ENCODE data around the gene TUBGCP2.

The TUBGCP2 gene

DNA sequence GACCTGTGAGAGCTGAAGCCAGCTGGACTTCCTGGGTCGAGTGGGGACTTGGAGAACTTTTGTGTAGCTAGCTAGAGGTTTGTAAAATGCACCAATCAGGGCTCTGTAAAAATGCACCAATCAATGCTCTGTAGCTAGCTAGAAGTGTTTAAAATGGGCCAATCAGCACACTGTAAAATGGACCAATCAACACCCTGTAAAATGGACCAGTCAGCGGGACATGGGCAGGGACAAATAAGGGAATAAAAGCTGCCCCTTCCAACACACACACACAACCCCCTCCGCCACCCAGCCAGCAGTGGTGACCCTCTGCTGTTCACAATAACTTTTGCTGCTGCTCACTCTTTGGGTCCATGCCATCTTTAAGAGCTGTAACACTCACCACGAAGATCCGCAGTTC lies 7.2 kb upstream of the TUBGCP2 start:
- peaks cover 20% of the 10 kb centered on the region for H3K36me3 ChIP-seq (ENCODE audit: control insufficient read depth, low read length)
- H3K4me1 ChIP-seq (ENCODE audit: control insufficient read depth, low read length), result peaks cover 10% of the 10 kb centered on the region
- no peaks in the 10 kb centered on the region for H3F3A ChIP-seq (ENCODE audit: control insufficient read depth, insufficient read depth)
- H3K4me2 ChIP-seq (ENCODE audit: low read length), result no peak overlapping the region
- TF ChIP-seq, protein P1, sequence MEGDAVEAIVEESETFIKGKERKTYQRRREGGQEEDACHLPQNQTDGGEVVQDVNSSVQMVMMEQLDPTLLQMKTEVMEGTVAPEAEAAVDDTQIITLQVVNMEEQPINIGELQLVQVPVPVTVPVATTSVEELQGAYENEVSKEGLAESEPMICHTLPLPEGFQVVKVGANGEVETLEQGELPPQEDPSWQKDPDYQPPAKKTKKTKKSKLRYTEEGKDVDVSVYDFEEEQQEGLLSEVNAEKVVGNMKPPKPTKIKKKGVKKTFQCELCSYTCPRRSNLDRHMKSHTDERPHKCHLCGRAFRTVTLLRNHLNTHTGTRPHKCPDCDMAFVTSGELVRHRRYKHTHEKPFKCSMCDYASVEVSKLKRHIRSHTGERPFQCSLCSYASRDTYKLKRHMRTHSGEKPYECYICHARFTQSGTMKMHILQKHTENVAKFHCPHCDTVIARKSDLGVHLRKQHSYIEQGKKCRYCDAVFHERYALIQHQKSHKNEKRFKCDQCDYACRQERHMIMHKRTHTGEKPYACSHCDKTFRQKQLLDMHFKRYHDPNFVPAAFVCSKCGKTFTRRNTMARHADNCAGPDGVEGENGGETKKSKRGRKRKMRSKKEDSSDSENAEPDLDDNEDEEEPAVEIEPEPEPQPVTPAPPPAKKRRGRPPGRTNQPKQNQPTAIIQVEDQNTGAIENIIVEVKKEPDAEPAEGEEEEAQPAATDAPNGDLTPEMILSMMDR (IDR thresholded peaks at IDR 0.05; ENCODE audit: low read depth, low read length, poor library complexity, severe bottlenecking), result no peak
- no peak for TF ChIP-seq EZH2phosphoT487 (IDR thresholded peaks at IDR 0.05; ENCODE audit: borderline replicate concordance, low read length)
- no peak overlapping the region for H3K4me3 ChIP-seq (ENCODE audit: low read length)
- no peaks in the 10 kb centered on the region for H3K9me2 ChIP-seq (replicated peaks; ENCODE audit: control insufficient read depth, low read length)
- no peak overlapping the region for H3K27ac ChIP-seq (ENCODE audit: low read depth, low read length)
- H3K79me2 ChIP-seq (ENCODE audit: control insufficient read depth, low read length), result no peaks in the 10 kb centered on the region
- H3K9me3 ChIP-seq (ENCODE audit: control insufficient read depth, insufficient read depth, low read length), result peaks cover 2% of the 10 kb centered on the region; the same call in 1 of the 2 replicates
- no peaks in the 10 kb centered on the region for H3K27me3 ChIP-seq (ENCODE audit: control insufficient read depth, low read length)
- no peaks in the 10 kb centered on the region for H4K20me1 ChIP-seq (ENCODE audit: control insufficient read depth, insufficient read depth, low read depth, low read length)

DNA sequence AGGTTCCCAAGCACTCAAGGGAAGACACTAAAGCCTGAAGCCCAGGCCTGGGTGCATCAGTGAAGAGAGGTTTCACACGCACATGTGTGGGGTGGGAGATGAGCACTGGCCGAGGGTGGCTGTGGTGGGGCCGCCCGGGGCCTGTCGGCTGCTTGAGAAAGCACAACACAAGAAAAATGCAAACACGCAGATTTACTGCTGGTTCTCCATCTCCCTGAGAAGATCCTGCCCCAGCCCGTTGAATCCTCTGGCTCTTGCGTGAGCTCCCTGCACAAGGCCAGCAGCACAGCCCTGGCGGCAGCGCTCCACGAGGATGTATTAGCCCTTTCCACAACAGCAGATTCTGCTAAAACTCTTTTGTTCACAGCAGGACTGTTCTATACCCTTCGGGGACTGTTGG lies 6.2 kb upstream of the TUBGCP2 start:
- no peaks in the 10 kb centered on the region for H3F3A ChIP-seq (ENCODE audit: control insufficient read depth, insufficient read depth)
- H3K4me1 ChIP-seq (ENCODE audit: control insufficient read depth, low read length), result peaks cover 10% of the 10 kb centered on the region
- no peaks in the 10 kb centered on the region for H4K20me1 ChIP-seq (ENCODE audit: control insufficient read depth, insufficient read depth, low read depth, low read length)
- no peak overlapping the region for H3K27ac ChIP-seq (ENCODE audit: low read depth, low read length)
- no peak overlapping the region for H3K4me2 ChIP-seq (ENCODE audit: low read length)
- no peak overlapping the region for H3K4me3 ChIP-seq (ENCODE audit: low read length)
- TF ChIP-seq EZH2phosphoT487 (IDR thresholded peaks at IDR 0.05; ENCODE audit: borderline replicate concordance, low read length), result no peak
- TF ChIP-seq, protein P1 (IDR thresholded peaks at IDR 0.05; ENCODE audit: low read depth, low read length, poor library complexity, severe bottlenecking), result no peak
- H3K9me2 ChIP-seq (replicated peaks; ENCODE audit: control insufficient read depth, low read length), result no peaks in the 10 kb centered on the region
- H3K9me3 ChIP-seq (ENCODE audit: control insufficient read depth, insufficient read depth, low read length), result no peaks in the 10 kb centered on the region
- no peaks in the 10 kb centered on the region for H3K79me2 ChIP-seq (ENCODE audit: control insufficient read depth, low read length)
- no peaks in the 10 kb centered on the region for H3K27me3 ChIP-seq (ENCODE audit: control insufficient read depth, low read length)
- H3K36me3 ChIP-seq (ENCODE audit: control insufficient read depth, low read length), result peaks cover 29% of the 10 kb centered on the region

DNA sequence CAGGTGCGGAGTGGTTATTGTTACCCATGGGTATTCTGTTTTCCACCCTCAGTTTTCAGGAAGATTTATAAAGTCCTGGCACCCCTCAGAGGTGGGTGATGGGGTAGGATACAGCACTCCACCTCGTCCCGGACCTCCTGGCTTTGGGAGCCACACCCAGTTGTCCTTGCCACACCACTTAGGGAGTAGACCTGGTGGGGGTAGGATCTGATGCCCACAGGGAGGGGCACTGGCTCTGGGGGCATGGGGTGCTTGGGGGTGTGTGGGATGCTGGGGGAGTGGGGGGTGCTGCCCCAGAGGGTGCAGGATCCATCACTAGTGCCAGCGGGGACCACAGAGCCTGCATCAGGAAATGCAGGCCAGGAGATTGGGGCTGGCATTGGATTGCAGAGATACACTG lies 4.5 kb upstream of the TUBGCP2 start:
- Histone ChIP-seq H3K79me2 (ENCODE audit: control insufficient read depth, low read length) (peaks cover 10% of the 10 kb centered on the region), H3K36me3 (ENCODE audit: control insufficient read depth, low read length) (peaks cover 39% of the 10 kb centered on the region), H3K9me2 (replicated peaks; ENCODE audit: control insufficient read depth, low read length) (no peaks in the 10 kb centered on the region), H3K4me2 (ENCODE audit: low read length) (no peak overlapping the region), H4K20me1 (ENCODE audit: control insufficient read depth, insufficient read depth, low read depth, low read length) (peaks cover 7% of the 10 kb centered on the region), H3K4me1 (ENCODE audit: control insufficient read depth, low read length) (peaks cover 12% of the 10 kb centered on the region), H3K9me3 (ENCODE audit: control insufficient read depth, insufficient read depth, low read length) (no peaks in the 10 kb centered on the region), H3F3A (ENCODE audit: control insufficient read depth, insufficient read depth) (no peaks in the 10 kb centered on the region), H3K27me3 (ENCODE audit: control insufficient read depth, low read length) (no peaks in the 10 kb centered on the region), H3K27ac (ENCODE audit: low read depth, low read length) (no peak overlapping the region), H3K4me3 (ENCODE audit: low read length) (no peak overlapping the region)
- TF ChIP-seq, protein P1 (IDR thresholded peaks at IDR 0.05; ENCODE audit: low read depth, low read length, poor library complexity, severe bottlenecking), result no peak
- TF ChIP-seq EZH2phosphoT487 (IDR thresholded peaks at IDR 0.05; ENCODE audit: borderline replicate concordance, low read length), result no peak

DNA sequence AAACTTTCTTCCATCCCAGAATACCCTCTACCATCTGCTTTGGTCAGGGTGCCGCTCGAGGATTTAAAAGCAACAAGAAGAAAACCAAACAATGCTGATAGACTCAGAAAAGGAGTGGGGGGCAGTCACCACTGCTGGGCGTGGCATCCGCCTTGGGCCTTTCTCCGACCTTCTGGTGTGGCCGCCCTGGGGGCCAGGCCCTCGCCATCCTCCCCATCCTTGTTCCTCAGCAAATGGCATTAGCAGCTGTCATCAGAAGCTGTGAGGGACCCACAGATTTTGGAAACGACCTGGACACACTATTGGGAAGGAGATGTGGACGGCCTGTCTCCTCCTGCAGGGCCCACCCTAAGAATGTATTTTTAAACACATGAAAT lies 4.1 kb upstream of the TUBGCP2 start:
- Histone ChIP-seq H3K27ac (ENCODE audit: low read depth, low read length) (no peak overlapping the region), H3K79me2 (ENCODE audit: control insufficient read depth, low read length) (peaks cover 15% of the 10 kb centered on the region), H3K4me3 (ENCODE audit: low read length) (no peak overlapping the region), H3K27me3 (ENCODE audit: control insufficient read depth, low read length) (no peaks in the 10 kb centered on the region), H3K9me2 (replicated peaks; ENCODE audit: control insufficient read depth, low read length) (no peaks in the 10 kb centered on the region), H4K20me1 (ENCODE audit: control insufficient read depth, insufficient read depth, low read depth, low read length) (peaks cover 7% of the 10 kb centered on the region), H3K36me3 (ENCODE audit: control insufficient read depth, low read length) (peaks cover 39% of the 10 kb centered on the region), H3K4me1 (ENCODE audit: control insufficient read depth, low read length) (peaks cover 12% of the 10 kb centered on the region), H3K9me3 (ENCODE audit: control insufficient read depth, insufficient read depth, low read length) (no peaks in the 10 kb centered on the region), H3F3A (ENCODE audit: control insufficient read depth, insufficient read depth) (no peaks in the 10 kb centered on the region), H3K4me2 (ENCODE audit: low read length) (no peak overlapping the region)
- TF ChIP-seq, protein P1 (IDR thresholded peaks at IDR 0.05; ENCODE audit: low read depth, low read length, poor library complexity, severe bottlenecking), result no peak
- no peak for TF ChIP-seq EZH2phosphoT487 (IDR thresholded peaks at IDR 0.05; ENCODE audit: borderline replicate concordance, low read length)
